HG03060 (cell line): ENCODE data around the gene MIOX.

ENCODE experiments used
- ATAC-seq: cut with Tn5 transposase; IDR thresholded peaks from one replicate; pipeline ENCODE4 v1.9.1; 2021; ENCODE audit warnings: low read depth, moderate number of reproducible peaks; ENCODE audit not compliant: unreplicated experiment

MIOX gene

GRCh38 chr22:50454556-50455075 is 32.0 kb upstream of the MIOX start:
- ATAC-seq: no peak

- no peak for ATAC-seq
Measured at GRCh38 chr22:50455201-50455600, 31.5 kb upstream of the MIOX start.

GRCh38 chr22:50456026-50456425 is 30.6 kb upstream of the MIOX start:
- no peak for ATAC-seq

- no peak for ATAC-seq
Measured at GRCh38 chr22:50456466-50457234, 30.0 kb upstream of the MIOX start.

- no peak for ATAC-seq
Measured at GRCh38 chr22:50459016-50459415, 27.6 kb upstream of the MIOX start.

GRCh38 chr22:50459496-50460140 is 27.0 kb upstream of the MIOX start:
- no peak for ATAC-seq

- ATAC-seq: no peak
Measured at GRCh38 chr22:50460938-50461337, 25.7 kb upstream of the MIOX start.

GRCh38 chr22:50461536-50461935 is 25.1 kb upstream of the MIOX start:
- no peak for ATAC-seq

GRCh38 chr22:50461979-50462540 is 24.6 kb upstream of the MIOX start:
- ATAC-seq: no peak

GRCh38 chr22:50463188-50463900 is 23.3 kb upstream of the MIOX start:
- no peak for ATAC-seq

GRCh38 chr22:50464451-50464850 is 22.2 kb upstream of the MIOX start:
- ATAC-seq: no peak

- ATAC-seq: no peak
Measured at GRCh38 chr22:50465066-50465930, 21.4 kb upstream of the MIOX start.

- ATAC-seq: no peak
Measured at GRCh38 chr22:50467341-50467740, 19.3 kb upstream of the MIOX start.

GRCh38 chr22:50467773-50468440 is 18.8 kb upstream of the MIOX start:
- ATAC-seq: no peak

GRCh38 chr22:50468626-50469025 is 18.0 kb upstream of the MIOX start:
- no peak for ATAC-seq

GRCh38 chr22:50469377-50470305 is 17.0 kb upstream of the MIOX start:
- ATAC-seq: peak; percentile 39

GRCh38 chr22:50470491-50470890 is 16.2 kb upstream of the MIOX start:
- ATAC-seq: no peak

GRCh38 chr22:50471197-50471847 is 15.3 kb upstream of the MIOX start:
- ATAC-seq: no peak
